Left ventricle myocardium inferior (tissue), 1 donor: ENCODE measurements around the gene DGLUCY. TPM values are rescaled to one million over a fixed set of nuclear protein-coding genes. Genes with fewer than 3 reads are reported as not detected.

Source experiments
- DNase-seq: peaks from one replicate; pipeline ENCODE4 v3.0.0-alpha.2; 2020
- H3K27ac ChIP-seq: fragments of 200-600 bp; replicated peaks from 2 replicates; pipeline ENCODE4 v1.8.0; 2021
- H3K27me3 ChIP-seq: fragments of 200-600 bp; 2 replicates; pipeline ENCODE4 v1.8.0; 2021; ENCODE audit warnings: low read depth
- H3K36me3 ChIP-seq: fragments of 200-600 bp; 2 replicates; pipeline ENCODE4 v1.8.0; 2021
- H3K4me1 ChIP-seq: fragments of 200-600 bp; 2 replicates; pipeline ENCODE4 v1.8.0; 2021
- H3K4me3 ChIP-seq: fragments of 200-600 bp; 2 replicates; pipeline ENCODE4 v1.8.0; 2021; ENCODE audit warnings: mild to moderate bottlenecking, moderate library complexity
- H3K9me3 ChIP-seq: fragments of 200-600 bp; replicated peaks from 2 replicates; pipeline ENCODE4 v1.8.0; 2021
- intact Hi-C: fragments of 100-400 bp; cut with micrococcal nuclease; formaldehyde crosslinking; loops from one replicate; pipeline ENCODE4 v1.11.0; 2022
- total RNA-seq: library from RNA; stranded (reverse); fragmentation: NEBNext Ultra II Directional; extraction: Animal tissue kit (Norgen Biotek cat#: 25700); gene quantifications from one replicate; pipeline ENCODE4 v1.2.1, GENCODE V29; 2021
- TF ChIP-seq, protein P1 (sequence below): fragments of 200-600 bp; IDR thresholded peaks from 2 replicates; pipeline ENCODE4 v1.8.0; 2021; ENCODE audit warnings: antibody characterized with exemption, mild to moderate bottlenecking, borderline replicate concordance
- donor health status: DM: no; HTN: yes; CAD: no; lungs with severe emphysema.

Gene DGLUCY
- total RNA-seq, 1 donor from 2014 or later = 220 TPM

GRCh38 chr14:91229743-91230200 is 115.9 kb downstream of the DGLUCY start:
- Histone ChIP-seq H3K27me3 (no peaks in the 10 kb centered on the region), H3K27ac (no peak overlapping the region), H3K4me3 (no peak overlapping the region), H3K4me1 (no peaks in the 10 kb centered on the region), H3K36me3 (peaks cover 65% of the 10 kb centered on the region), H3K9me3 (peaks cover 23% of the 10 kb centered on the region)
- intact Hi-C loops = no loop called here
- DNase-seq = no peak
- TF ChIP-seq, protein P1, sequence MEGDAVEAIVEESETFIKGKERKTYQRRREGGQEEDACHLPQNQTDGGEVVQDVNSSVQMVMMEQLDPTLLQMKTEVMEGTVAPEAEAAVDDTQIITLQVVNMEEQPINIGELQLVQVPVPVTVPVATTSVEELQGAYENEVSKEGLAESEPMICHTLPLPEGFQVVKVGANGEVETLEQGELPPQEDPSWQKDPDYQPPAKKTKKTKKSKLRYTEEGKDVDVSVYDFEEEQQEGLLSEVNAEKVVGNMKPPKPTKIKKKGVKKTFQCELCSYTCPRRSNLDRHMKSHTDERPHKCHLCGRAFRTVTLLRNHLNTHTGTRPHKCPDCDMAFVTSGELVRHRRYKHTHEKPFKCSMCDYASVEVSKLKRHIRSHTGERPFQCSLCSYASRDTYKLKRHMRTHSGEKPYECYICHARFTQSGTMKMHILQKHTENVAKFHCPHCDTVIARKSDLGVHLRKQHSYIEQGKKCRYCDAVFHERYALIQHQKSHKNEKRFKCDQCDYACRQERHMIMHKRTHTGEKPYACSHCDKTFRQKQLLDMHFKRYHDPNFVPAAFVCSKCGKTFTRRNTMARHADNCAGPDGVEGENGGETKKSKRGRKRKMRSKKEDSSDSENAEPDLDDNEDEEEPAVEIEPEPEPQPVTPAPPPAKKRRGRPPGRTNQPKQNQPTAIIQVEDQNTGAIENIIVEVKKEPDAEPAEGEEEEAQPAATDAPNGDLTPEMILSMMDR = no peak

GRCh38 chr14:91230397-91231035 is 116.6 kb downstream of the DGLUCY start:
- Histone ChIP-seq H3K36me3 (peaks cover 58% of the 10 kb centered on the region), H3K27me3 (no peaks in the 10 kb centered on the region), H3K4me3 (no peak overlapping the region), H3K27ac (no peak overlapping the region), H3K4me1 (no peaks in the 10 kb centered on the region), H3K9me3 (peaks cover 23% of the 10 kb centered on the region)
- no peak for DNase-seq
- TF ChIP-seq, protein P1 = no peak
- intact Hi-C loops = no loop called here

DNA sequence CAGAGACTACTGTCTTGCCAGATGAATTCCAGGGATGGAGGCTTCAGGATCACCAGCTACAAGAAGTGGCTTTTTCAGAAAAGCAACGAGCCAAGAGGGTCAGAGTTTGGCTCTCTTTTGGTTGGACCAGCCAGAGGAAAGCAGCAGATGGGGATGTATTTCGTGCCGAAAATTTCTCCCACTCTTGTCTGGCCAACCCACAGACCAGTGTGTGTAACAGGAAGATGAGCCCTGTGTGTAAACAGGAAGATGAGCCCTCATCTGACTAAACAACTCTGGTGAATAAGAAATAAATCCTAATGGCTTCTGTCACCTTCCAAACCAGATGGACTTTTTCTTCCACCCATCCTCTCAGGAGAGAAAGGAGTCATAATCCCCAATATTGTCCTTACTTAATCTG is 117.6 kb downstream of the DGLUCY start:
- intact Hi-C loops = no loop called here
- DNase-seq = no peak
- H3K27ac ChIP-seq = no peak overlapping the region
- H3K36me3 ChIP-seq = peaks cover 49% of the 10 kb centered on the region
- no peak overlapping the region for H3K4me3 ChIP-seq
- TF ChIP-seq, protein P1 = no peak
- H3K9me3 ChIP-seq = peaks cover 23% of the 10 kb centered on the region
- no peaks in the 10 kb centered on the region for H3K27me3 ChIP-seq
- no peaks in the 10 kb centered on the region for H3K4me1 ChIP-seq

- Histone ChIP-seq H3K27ac (no peak overlapping the region), H3K4me3 (no peak overlapping the region), H3K4me1 (no peaks in the 10 kb centered on the region), H3K9me3 (peaks cover 23% of the 10 kb centered on the region), H3K36me3 (peaks cover 43% of the 10 kb centered on the region), H3K27me3 (no peaks in the 10 kb centered on the region)
- intact Hi-C loops = no loop called here
- TF ChIP-seq, protein P1 = no peak
- no peak for DNase-seq
These were observed 118.2 kb downstream of the DGLUCY start for GRCh38 chr14:91232052-91232451.

GRCh38 chr14:91232603-91233002 is 118.7 kb downstream of the DGLUCY start:
- DNase-seq = no peak
- peaks cover 23% of the 10 kb centered on the region for H3K9me3 ChIP-seq
- H3K36me3 ChIP-seq = peaks cover 38% of the 10 kb centered on the region
- no peak overlapping the region for H3K27ac ChIP-seq
- no peak overlapping the region for H3K4me3 ChIP-seq
- no peaks in the 10 kb centered on the region for H3K4me1 ChIP-seq
- no peaks in the 10 kb centered on the region for H3K27me3 ChIP-seq
- intact Hi-C loops = no loop called here
- TF ChIP-seq, protein P1 = no peak
